DMS114 treated with DMSO at 0.1 percent for 48 hours (cell line): ENCODE data around the gene HSDL1.

Experiments
- DNase-seq: peaks from one replicate; lab custom pipeline; 2025; ENCODE audit not compliant: unreplicated experiment; lab: John Stamatoyannopoulos, UW

Gene HSDL1

GRCh38 chr16:84176192-84177053, 31.4 kb upstream of the HSDL1 start:
- no peak for DNase-seq

- peak; percentile 14 for DNase-seq
Measured at GRCh38 chr16:84175350-84176081, 30.5 kb upstream of the HSDL1 start.

- no peak for DNase-seq
Measured at GRCh38 chr16:84174396-84174795, 29.4 kb upstream of the HSDL1 start.

GRCh38 chr16:84169765-84170310, 24.9 kb upstream of the HSDL1 start:
- no peak for DNase-seq

GRCh38 chr16:84166796-84167695, 22.1 kb upstream of the HSDL1 start:
- no peak for DNase-seq

- no peak for DNase-seq
Measured at GRCh38 chr16:84165746-84166145, 20.8 kb upstream of the HSDL1 start.

GRCh38 chr16:84161801-84162200, 16.8 kb upstream of the HSDL1 start:
- DNase-seq = no peak

GRCh38 chr16:84161037-84161436, 16.1 kb upstream of the HSDL1 start:
- DNase-seq = no peak

GRCh38 chr16:84159800-84160199, 14.8 kb upstream of the HSDL1 start:
- no peak for DNase-seq

GRCh38 chr16:84159007-84159406, 14.0 kb upstream of the HSDL1 start:
- DNase-seq = no peak

- no peak for DNase-seq
Measured at GRCh38 chr16:84156342-84156784, 11.4 kb upstream of the HSDL1 start.

GRCh38 chr16:84155771-84156170, 10.8 kb upstream of the HSDL1 start:
- no peak for DNase-seq

- no peak for DNase-seq
Measured at GRCh38 chr16:84155226-84155625, 10.2 kb upstream of the HSDL1 start.

GRCh38 chr16:84153660-84154214, 8.8 kb upstream of the HSDL1 start:
- no peak for DNase-seq

GRCh38 chr16:84150926-84151325, 5.9 kb upstream of the HSDL1 start:
- no peak for DNase-seq

- DNase-seq = no peak
Measured at GRCh38 chr16:84144209-84144858, 643 bp downstream of the HSDL1 start.

GRCh38 chr16:84143784-84144199, 1.2 kb downstream of the HSDL1 start:
- DNase-seq = no peak

GRCh38 chr16:84143081-84143480, 1.9 kb downstream of the HSDL1 start:
- DNase-seq = no peak

GRCh38 chr16:84141143-84141670, 3.8 kb downstream of the HSDL1 start:
- DNase-seq = no peak
